A673 (cell line): ENCODE data around the gene FBXO9.

Experiments
- EZH2 ChIP-seq: fragments of 200-600 bp; sonication (generic); IDR thresholded peaks from 2 replicates; pipeline ENCODE4 v1.6.1; 2017; ENCODE audit warnings: borderline replicate concordance, low read depth, mild to moderate bottlenecking, mixed read lengths, antibody characterized with exemption, low read length; ENCODE audit not compliant: poor library complexity, severe bottlenecking
- TF ChIP-seq, protein P1 (sequence below): fragments of 300-800, 200-600 bp; sonication (generic); conservative IDR thresholded peaks from 2 replicates; pipeline ENCODE4 v1.5.1; 2017; ENCODE audit warnings: low read depth, mild to moderate bottlenecking, antibody characterized with exemption, low read length, moderate library complexity, mixed read lengths

DNA sequence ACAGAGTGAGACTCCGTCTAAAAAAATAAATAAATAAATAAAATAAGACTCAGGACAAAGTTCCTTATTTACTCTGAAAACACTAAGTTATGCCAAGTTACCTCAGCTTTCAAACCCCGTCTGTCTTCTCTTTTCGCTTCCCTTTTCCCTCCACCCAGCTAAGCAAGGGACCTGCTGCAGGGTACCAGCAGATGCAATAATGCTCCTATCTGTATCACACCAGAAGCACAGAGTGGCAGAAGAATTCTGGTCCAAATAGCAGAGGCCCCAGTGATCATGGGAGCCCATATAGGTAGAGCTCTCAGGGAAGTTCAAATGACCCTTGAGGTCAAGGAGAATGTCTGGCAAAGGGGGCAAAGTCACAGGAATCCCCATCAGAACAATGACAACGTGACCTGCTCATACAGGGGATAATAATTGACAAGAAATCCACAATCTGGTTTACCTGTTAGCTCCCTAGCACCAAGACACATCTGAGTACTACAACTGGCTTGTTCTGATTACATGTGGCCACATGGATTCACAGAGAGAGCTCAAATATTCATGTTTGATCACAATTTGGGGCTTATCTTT lies 74.7 kb downstream of the FBXO9 start:
- TF ChIP-seq, protein P1, sequence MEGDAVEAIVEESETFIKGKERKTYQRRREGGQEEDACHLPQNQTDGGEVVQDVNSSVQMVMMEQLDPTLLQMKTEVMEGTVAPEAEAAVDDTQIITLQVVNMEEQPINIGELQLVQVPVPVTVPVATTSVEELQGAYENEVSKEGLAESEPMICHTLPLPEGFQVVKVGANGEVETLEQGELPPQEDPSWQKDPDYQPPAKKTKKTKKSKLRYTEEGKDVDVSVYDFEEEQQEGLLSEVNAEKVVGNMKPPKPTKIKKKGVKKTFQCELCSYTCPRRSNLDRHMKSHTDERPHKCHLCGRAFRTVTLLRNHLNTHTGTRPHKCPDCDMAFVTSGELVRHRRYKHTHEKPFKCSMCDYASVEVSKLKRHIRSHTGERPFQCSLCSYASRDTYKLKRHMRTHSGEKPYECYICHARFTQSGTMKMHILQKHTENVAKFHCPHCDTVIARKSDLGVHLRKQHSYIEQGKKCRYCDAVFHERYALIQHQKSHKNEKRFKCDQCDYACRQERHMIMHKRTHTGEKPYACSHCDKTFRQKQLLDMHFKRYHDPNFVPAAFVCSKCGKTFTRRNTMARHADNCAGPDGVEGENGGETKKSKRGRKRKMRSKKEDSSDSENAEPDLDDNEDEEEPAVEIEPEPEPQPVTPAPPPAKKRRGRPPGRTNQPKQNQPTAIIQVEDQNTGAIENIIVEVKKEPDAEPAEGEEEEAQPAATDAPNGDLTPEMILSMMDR = no peak
- TF ChIP-seq EZH2 = no peak
